ENCODE data around the gene LMX1B. TPM values are rescaled to one million over a fixed set of nuclear protein-coding genes. Genes with fewer than 3 reads are reported as not detected.

LMX1B gene
- total RNA-seq, 1 experiment from 2014 or later, result 2.6 TPM

DNA sequence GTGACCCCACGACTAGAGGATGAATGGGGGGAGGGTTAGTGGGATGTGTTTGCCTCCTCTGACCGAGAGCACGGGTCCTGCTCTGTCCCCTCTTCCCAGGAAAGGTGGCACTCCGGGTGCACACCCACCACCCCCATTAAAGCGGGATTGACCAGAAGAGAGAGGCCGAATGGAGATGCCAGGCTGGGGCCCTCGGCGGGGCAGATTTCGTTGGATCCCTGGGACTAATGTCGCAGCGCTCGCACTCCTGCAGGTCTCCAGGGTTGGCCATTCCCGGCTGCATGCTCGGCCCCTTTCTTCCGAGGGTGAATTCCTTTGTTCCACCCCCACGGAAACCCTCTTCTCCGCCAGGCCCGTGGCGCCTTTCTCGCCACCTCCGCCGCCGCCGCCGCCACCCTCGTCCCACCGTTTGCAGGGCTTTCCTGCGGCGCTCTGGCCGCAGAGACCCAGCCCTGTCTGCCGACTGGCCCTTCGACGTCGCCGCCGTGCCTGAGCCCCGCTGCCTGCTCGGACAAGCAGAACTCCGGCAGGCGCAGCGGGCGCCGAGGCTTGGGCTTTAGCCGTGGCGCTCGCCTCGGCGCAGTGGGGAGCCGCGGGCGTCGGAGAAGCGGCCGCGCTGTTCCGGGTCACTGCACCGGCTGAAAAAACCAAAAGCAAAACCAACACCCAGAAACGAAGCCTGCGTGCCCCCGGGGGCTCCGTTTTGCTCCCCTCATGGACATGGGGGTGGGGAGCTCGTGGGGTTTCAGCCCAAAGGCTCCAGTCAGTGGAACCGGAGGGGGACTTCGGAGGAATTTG, 11.8 kb downstream of the LMX1B start:
- in situ Hi-C loops (cut with HindIII; ENCODE audit: low pct_unique_long_range_greater_than_20kb, low sequenced_read_pairs), result no loop called here
- DNase-seq (ENCODE audit: low read depth, low spot score) (no peak), ATAC-seq (no peak)
- H3K9me3 ChIP-seq (ENCODE audit: control insufficient read depth, insufficient read depth, low read depth, low read length), result no peaks in the 10 kb centered on the region
- intact Hi-C loops (cut with micrococcal nuclease; ENCODE audit: unreplicated experiment), result no loop called here
- no peak overlapping the region for H3K4me3 ChIP-seq (ENCODE audit: low read depth in 2 of 2, low read length in 2 of 2)
- TF ChIP-seq SIN3A (IDR thresholded peaks at IDR 0.05; ENCODE audit: borderline replicate concordance, insufficient read depth, low read depth, low read length) (no peak), TCF7L2 (IDR thresholded peaks at IDR 0.05; ENCODE audit: low read depth, low read length) (no peak), CTCF (IDR thresholded peaks at IDR 0.05) (no peak), POLR2AphosphoS5 (IDR thresholded peaks at IDR 0.05; ENCODE audit: low read depth, low read length) (no peak)
- TF ChIP-seq, protein P1, sequence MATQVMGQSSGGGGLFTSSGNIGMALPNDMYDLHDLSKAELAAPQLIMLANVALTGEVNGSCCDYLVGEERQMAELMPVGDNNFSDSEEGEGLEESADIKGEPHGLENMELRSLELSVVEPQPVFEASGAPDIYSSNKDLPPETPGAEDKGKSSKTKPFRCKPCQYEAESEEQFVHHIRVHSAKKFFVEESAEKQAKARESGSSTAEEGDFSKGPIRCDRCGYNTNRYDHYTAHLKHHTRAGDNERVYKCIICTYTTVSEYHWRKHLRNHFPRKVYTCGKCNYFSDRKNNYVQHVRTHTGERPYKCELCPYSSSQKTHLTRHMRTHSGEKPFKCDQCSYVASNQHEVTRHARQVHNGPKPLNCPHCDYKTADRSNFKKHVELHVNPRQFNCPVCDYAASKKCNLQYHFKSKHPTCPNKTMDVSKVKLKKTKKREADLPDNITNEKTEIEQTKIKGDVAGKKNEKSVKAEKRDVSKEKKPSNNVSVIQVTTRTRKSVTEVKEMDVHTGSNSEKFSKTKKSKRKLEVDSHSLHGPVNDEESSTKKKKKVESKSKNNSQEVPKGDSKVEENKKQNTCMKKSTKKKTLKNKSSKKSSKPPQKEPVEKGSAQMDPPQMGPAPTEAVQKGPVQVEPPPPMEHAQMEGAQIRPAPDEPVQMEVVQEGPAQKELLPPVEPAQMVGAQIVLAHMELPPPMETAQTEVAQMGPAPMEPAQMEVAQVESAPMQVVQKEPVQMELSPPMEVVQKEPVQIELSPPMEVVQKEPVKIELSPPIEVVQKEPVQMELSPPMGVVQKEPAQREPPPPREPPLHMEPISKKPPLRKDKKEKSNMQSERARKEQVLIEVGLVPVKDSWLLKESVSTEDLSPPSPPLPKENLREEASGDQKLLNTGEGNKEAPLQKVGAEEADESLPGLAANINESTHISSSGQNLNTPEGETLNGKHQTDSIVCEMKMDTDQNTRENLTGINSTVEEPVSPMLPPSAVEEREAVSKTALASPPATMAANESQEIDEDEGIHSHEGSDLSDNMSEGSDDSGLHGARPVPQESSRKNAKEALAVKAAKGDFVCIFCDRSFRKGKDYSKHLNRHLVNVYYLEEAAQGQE (IDR thresholded peaks at IDR 0.05; ENCODE audit: insufficient read depth in 1 of 2, low read depth in 2 of 2, low read length in 1 of 2), result no peak
- BruUV-seq (replicated peaks), result no TSS peak
- no peak overlapping the region for H3K27ac ChIP-seq (ENCODE audit: low read length)
- no peaks in the 10 kb centered on the region for H3K4me1 ChIP-seq (ENCODE audit: control insufficient read depth, insufficient read depth, low read length)
- H3K36me3 ChIP-seq (ENCODE audit: control insufficient read depth, insufficient read depth, low read length), result no peaks in the 10 kb centered on the region
- ChIA-PET POLR2A (interaction anchor here (0.7 kb wide), 1 partner anchor 528 kb away, joined by 5 read pairs; no protein-coding TSS in a partner anchor), CTCF (no interaction called here)
- H3K27me3 ChIP-seq (ENCODE audit: control insufficient read depth, insufficient read depth, low read length), result no peaks in the 10 kb centered on the region

DNA sequence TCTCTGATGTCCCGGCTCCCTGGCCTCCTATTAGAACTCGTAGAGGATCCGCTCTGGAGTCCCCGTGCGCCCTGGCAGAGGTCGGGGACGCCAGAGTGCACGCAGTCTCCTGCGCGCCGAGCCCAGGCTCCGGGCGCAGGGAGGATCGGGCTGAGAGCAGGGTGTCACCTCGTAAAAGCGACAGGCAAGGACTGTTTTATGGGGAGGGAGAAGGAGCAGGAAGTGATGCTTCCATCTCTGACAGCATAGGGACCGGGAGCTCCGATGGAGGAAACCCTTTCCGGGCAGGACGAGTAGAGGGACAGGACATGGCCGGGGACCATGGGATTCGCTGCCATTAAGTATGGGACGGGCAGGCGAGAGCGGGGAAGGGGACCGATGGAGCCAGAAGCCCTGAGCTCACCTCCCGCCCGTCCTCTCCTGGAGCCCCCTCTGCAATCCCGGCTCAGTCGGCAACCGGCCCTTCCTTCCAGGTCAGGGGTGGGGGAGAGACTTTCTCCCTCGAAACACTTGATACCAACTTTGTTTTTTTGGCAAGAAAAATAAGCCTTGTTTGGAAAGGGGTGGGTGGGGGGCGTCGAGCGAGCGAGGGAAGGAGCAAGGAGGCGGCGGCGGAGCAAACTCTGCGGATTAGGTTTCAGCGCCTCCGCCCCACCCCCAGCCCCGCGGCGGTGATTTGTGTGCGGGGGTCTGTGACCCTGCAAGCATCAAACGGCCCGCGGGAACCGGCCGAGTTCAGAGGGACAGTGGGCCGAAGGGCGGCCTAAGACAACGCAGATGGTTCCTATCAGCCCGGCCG, 12.6 kb downstream of the LMX1B start:
- no peak for DNase-seq (ENCODE audit: low read depth, low spot score)
- Histone ChIP-seq H3K4me1 (ENCODE audit: control insufficient read depth, insufficient read depth, low read length) (no peaks in the 10 kb centered on the region), H3K4me3 (ENCODE audit: low read depth in 2 of 2, low read length in 2 of 2) (no peak overlapping the region), H3K36me3 (ENCODE audit: control insufficient read depth, insufficient read depth, low read length) (no peaks in the 10 kb centered on the region), H3K27me3 (ENCODE audit: control insufficient read depth, insufficient read depth, low read length) (no peaks in the 10 kb centered on the region), H3K27ac (ENCODE audit: low read length) (no peak overlapping the region), H3K9me3 (ENCODE audit: control insufficient read depth, insufficient read depth, low read depth, low read length) (no peaks in the 10 kb centered on the region)
- BruUV-seq (replicated peaks), result no TSS peak
- ChIA-PET POLR2A (interaction anchor here (0.7 kb wide), 1 partner anchor 529 kb away, joined by 5 read pairs; no protein-coding TSS in a partner anchor), CTCF (no interaction called here)
- intact Hi-C loops (cut with micrococcal nuclease; ENCODE audit: unreplicated experiment) (no loop called here), in situ Hi-C loops (cut with HindIII; ENCODE audit: low pct_unique_long_range_greater_than_20kb, low sequenced_read_pairs) (no loop called here)
- ATAC-seq, result no peak; the same call in 1 of the 2 replicates
- no peak for TF ChIP-seq POLR2AphosphoS5 (IDR thresholded peaks at IDR 0.05; ENCODE audit: low read depth, low read length)
- no peak for TF ChIP-seq TCF7L2 (IDR thresholded peaks at IDR 0.05; ENCODE audit: low read depth, low read length)
- TF ChIP-seq CTCF (IDR thresholded peaks at IDR 0.05), result no peak
- TF ChIP-seq, protein P1 (IDR thresholded peaks at IDR 0.05; ENCODE audit: insufficient read depth in 1 of 2, low read depth in 2 of 2, low read length in 1 of 2), result no peak
- no peak for TF ChIP-seq SIN3A (IDR thresholded peaks at IDR 0.05; ENCODE audit: borderline replicate concordance, insufficient read depth, low read depth, low read length)
